GM18907 (cell line): ENCODE measurements around the gene CCNT2.
A peak's percentile ranks its signal among the peaks of the same experiment; 100 is the strongest.
"Not testable (repeated sequence)": the region's sequence is repeated elsewhere in the genome, so short reads cannot be mapped to it uniquely, and the experiment has no call there.

Experiments
- ATAC-seq: cut with Tn5 transposase; IDR thresholded peaks from one replicate; pipeline ENCODE4 v1.9.1; 2021; ENCODE audit warnings: mild to moderate bottlenecking, moderate library complexity; ENCODE audit not compliant: unreplicated experiment

The CCNT2 gene

DNA sequence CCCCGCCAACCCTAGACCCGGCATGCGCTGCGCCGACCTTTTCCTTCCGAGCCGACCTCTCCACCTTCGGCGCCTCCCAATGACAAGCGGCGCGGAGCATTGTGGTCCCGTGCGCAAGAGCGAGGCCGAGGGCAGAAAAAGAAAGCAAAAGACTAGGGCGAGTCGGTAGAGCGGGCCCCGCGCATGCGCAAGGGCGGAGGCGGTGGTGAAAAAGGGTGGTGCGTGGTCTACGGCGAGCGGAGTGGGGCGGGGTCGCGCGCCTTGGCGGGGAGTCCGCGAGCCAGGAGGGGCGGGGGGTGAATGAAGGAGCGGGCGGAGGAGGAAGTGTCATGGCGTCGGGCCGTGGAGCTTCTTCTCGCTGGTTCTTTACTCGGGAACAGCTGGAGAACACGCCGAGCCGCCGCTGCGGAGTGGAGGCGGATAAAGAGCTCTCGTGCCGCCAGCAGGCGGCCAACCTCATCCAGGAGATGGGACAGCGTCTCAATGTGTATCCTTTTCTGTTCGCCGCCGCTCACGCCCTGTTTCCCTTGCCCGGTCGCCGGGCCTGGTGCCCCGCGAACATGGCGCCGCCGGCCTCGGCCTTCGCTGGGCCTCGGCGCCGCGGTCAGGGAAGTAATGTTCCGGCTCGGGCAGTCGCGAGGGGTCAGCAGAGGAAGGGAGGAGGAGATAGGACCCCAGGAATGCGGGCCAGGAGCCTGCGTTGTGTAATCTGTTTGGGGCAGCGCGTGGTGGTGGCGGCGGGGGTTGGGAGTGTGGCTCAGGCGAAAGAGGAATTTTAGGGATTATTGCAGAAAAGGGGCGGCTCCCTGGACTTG is at the start of gene CCNT2:
CCNT2 (plus strand) TSS at position 297 of the 815 bp plus-strand sequence; CDS start at position 330, 33 bp downstream.
- peak; percentile 88 for ATAC-seq

DNA sequence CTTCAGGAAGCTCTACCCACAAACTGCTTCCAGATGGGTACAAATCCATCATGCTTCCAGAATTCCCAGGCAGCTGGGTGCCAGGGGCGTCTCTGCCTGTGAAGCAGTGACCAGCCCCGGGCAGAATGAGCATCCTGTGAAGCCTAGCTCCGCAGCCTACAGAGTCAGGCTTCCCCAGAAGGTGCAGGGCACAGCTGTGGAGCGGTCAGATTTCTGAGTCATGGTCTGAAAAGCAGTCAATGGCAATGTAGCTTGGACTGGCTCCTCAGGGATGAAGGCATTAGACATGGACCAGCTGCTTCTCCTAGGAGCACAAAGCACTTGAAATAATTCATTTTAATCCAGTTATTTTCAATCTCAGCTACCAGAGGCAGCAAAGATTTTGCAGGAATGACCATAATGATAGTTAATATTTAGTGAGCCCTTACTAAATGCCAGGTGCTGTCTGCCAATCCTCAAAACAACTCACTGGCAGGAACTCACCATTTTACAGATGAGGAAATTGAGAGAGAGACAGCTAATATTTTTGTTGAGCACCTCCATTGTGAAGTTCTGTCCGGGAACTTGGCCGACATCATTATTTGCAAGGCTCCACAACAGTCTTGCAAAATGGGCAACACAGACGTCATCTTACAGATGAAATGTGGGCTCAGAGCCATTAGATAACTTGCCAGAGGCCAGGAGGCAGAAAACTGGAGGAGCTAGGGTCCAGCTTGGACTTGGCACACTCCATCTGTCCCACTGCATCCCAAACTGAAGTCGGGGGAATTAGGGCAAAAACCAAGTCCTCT is 48.5 kb upstream of the CCNT2 start:
- ATAC-seq, result no peak

DNA sequence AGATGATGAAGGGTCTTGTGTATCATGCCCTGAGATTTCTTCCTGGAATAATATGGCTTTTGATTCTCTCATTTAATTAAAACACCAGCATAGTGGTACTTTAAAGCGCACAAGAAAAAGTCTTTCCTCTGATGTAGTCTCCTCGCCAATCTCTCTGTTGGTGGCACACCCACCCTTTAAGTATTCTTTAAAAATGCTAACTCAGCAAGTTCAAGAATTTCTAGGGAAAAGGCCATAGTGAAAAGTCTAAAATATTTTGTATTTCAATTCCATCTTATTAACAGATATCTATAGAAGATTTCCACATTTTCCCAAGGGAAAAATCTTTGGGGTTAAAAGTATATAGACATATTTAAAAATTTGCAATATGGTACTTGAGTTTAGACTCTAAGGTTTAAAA is 45.5 kb upstream of the CCNT2 start:
- no peak for ATAC-seq

DNA sequence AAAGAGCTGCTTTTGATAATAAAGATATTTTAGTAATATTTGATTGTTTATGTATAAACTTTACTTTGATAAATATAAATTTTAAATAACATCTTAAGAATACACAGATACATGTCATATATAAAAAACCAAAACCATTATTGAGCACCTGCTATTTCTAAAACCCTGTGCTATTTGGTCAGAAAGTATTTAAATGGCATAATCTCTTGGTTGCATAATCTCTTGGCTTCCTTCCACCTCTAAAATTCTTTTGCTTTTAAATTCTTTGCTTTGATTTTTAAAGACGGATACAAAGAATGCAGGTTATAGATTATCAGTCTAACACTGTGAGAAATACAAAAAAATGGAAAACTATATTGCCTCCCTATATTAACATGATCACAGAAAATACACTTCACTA is 43.3 kb upstream of the CCNT2 start:
- ATAC-seq, result no peak

DNA sequence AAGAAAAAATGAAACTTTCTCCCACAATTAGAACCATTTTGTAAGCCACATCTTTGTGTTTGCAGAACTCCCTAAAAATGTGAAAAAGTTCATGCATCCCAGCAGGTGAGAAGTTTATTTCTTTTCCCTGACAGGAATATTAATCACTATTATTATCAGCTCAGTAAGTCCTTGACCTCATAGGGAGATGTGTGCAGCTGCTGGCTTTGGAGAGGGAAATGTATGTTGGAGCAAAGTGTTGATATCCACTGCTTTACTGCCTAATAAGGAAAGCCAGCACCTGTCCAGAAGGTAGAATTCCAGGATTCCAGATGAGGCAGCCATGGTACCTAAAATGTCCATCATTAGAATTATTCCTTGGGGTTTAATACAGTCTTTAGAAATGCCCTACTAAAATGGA is 35.8 kb upstream of the CCNT2 start:
- ATAC-seq, result no peak

DNA sequence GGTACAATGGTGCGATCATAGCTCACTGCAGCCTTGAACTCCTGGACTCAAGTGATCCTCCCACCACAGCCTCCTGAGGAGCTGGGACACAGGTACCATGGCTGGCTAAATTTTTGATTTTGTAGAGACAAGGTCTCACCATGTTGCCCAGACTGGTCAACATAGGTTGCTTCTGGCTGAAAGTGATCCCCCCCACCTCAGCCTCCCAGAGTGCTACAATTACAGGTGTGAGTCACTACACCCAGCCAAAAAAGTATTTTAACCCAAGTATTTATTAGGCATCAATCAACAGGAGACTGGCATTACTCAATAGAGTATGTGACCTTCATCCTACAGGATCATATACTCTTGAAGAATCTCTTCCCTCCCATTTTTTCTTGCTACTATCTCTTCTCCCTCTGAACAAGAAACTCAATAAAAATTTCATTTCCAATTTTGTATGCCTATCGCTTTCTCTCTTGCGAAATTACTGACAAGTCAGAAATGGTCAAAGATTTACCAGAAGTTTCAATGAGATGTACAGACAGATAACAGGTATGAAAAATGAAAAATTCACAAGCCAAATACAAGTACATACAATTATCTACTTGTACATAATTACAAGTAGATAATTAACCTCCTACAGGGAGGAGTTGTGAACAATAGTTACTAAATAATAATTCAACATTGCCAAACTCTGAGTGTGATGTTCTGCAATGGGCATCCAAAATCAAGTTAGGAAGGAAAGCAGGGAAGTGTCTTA is 34.9 kb upstream of the CCNT2 start:
- no peak for ATAC-seq

DNA sequence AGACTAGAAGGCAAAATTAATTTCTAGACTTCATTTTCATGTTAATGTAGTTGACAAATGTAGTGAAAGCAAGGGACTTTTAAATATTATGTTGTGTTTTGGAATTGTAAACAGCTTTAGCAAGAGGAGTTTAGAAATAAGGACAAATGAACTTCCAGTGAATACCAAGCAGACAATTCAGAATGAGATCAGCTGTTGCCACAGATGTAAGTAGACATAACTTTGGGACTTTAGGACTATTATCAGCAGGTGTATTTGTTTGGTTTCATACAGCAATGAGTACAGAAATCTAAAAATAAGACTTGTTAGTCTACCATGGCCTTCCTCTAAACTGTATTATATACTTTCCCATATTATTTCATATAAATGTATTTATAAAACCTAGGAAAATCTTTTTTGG is 34.2 kb upstream of the CCNT2 start:
- no peak for ATAC-seq

DNA sequence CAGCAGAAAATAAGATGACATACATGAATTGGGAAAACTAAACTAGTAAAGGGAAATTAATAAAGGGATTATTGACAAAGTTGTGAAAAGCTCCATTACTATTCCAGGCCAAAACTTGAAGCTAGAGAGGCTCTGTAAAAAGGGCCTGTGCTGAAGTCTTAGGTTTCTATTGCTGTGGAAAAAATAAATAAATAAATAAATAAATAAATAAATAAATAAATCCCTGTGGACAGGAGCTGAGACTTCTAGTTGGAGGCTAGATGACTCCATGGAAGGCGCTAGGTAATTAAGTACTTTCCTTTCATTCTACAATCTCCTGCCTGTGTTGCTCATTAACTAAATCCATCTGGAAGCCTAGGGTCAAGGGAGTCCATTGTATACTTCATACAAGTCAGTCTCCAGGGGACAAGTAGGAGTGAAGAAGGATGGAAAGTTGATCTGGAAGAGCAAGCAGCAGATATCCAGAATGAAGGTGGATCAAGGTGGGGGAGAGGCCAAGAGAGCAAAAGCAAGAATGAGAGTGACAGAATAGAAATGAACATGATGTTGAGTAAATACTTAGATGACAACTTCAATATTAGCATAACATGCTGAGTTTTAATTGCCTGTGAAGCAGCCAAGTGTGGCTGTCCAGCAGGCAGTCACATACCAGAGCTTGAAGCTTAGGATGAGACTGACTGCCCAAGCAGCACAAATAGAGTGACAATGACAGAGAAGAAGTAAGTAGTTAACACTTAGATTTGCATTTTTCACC is 26.2 kb upstream of the CCNT2 start:
- no peak for ATAC-seq

DNA sequence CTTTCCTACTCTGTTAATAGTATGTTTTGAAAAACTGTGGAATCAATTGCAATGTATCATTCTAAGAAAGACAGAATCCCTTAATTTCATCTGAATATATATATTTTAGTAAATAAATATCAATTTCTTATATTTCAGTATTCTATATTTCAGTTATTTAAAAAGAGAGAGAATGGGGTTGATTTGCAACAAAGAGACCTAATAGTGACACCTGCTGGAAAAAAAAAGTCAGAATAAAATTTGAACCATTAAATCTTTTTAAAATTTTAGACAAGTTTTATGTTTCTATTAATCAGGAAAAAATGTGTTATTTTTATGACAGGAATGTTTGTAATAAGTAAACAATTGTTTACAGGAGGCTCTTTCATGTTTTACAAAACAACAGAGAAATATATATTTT is 20.7 kb upstream of the CCNT2 start:
- ATAC-seq, result no peak

DNA sequence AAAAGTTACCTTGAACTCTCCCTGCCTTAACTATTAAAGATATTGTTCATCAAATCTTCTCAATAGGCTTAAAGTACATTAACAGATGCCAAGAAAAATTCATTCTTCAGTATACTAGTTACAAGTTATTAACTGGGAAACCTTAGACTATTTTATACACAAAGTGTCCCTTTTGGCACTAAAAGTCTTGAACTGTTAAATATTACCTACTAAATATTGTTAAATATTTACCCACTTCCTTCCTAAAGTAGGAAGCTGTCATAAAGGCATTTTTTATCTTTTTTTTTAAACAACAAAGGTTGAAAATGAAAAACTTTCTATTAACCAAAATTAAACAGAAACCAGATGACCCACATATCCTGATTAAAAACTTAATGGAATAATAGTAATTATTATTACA is 19.4 kb upstream of the CCNT2 start:
- ATAC-seq, result no peak

DNA sequence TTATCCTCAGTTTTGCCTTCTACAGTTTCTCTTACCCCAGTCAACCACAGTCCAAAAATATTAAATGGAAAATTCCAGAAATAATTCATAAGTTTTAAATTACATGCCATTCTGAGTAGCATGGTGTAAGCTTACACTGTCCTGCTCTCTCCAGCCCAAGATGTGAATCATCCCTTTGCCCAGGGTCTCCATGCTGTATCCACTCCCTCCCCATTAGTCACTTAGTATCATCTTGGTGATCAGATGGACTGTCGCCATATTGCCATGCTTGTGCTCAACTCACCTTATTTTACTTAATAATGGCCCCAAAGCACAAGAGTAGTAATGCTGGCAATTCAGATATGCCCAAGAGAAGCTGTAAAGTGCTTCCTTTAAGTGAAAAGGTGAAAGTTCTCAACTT is 18.5 kb upstream of the CCNT2 start:
- ATAC-seq, result no peak

DNA sequence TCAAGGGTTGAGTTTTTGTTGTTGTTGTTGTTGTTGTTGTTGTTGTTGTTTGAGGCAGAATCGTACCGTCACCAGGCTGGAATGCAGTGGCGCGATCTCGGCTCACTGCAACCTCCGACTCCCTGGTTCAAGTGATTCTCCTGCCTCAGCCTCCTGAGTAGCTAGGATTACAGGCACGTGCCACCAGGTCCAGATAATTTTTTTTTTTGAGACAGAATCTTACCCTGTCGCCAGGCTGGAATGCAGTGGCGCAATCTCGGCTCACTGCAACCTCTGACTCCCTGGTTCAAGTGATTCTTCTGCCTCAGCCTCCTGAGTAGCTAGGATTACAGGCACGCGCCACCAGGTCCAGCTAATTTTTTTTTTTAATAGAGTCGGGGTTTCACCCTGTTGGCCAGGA is 14.9 kb upstream of the CCNT2 start:
- not testable (repeated sequence) for ATAC-seq

DNA sequence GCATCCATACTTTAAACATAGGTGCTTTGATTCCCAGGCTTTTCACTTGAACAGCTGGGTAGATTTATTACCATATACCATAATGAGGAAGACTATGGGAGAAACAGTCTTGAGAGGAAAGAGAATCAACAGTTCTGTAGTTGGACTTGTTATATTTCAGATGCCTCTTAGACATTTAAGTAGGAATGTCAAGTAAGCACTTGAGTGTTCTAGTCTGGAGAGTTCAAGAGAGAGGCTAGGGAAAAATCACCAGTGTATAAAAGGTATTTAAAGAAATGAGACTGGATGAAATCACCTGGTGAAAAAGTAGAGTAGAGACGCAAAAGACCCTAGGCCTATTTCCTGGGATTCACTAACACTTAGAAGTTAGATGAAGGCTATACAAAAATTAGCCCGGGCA is 13.5 kb upstream of the CCNT2 start:
- ATAC-seq, result no peak

DNA sequence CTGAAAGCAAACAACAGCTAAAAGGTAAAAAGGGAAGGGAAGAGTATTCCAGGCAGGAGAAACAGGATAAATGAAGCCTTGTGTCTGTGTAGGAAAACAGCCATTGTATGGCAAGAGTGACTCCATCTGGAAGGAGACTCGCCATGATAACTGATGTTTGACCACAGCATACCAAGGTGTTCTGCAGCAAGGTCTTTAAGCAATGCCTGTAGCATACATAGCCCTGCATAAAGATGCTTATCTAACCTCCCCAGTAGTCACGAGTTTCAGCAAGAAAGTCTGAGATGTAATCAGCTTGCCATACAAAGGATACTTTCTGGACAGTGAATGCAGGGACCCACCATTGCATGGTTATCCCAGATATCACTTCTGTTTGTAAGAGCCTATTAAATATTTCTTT is 11.9 kb upstream of the CCNT2 start:
- no peak for ATAC-seq

DNA sequence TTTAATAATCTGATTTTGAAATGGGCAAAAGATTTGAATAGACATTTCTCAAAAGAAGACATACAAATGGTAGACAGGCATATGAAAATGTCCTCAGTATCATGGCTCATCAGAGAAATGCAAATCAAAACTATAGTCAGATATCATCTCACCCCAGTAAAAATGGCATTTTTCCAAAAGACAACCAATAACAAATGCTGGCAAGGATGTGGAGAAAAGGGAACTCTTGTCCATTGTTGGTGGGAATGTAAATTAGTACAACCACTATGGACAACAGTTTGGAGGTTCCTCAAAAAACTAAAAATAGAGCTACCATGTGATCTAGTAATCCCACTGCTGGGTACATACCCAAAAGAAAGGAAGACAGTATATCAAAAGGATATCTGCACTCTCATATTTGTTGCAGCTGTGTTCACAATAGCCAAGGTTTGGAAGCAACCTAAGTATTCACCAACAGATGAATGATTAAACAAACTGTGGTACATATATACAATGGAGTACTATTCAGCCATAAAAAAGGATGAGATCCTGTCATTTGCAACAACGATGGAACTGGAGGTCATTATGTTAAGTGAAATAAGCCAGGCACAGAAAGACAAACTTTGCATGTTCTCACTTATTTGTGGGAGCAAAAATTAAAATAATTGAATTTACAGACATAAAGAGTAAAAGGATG is 11.0 kb upstream of the CCNT2 start:
- not testable (repeated sequence) for ATAC-seq

DNA sequence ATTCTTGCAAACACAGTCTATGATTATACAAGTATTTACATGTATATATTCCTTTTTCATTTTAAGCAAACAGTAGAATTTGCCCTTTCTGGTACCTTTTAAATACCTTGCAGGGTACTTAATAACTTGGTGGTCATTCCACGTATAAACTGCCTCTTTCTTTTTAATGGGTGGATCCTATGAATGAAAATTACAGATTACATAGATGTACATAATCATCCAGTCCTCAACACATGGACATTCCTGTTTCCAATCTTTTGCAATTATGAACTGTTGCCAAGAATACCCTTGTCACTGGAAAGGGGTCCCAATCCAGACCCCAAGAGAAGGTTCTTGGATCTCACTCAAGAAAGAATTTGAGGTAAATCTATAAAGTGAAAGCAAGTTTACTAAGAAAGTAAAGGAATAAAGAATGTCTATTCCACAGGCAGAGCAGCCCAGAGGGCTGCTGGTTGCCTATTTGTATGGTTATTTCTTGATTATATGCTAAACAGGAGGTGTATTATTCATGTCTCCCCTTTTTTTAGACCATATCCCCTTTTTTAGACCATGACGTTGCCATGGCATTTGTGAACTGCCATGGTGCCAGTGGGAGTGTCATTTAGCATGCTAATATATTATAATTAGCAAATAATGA is 7.7 kb upstream of the CCNT2 start:
- ATAC-seq, result no peak

DNA sequence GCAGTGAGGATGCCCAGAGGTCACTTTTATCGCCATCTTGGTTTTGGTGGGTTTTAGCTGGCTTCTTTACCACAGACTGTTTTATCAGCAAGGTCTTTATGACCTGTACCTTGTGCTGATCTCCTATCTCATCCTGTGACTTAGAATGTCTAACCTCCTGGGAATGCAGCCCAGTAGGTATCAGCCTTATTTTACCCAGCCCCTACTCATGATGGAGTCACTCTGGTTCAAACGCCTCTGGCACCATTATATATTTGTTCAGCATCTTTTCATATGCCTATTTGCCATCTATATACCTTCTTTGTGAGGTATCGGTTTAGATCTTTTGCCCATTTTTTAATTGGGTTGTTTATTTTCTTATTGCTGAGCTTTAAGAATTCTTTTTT is 7.2 kb upstream of the CCNT2 start:
- ATAC-seq, result no peak

DNA sequence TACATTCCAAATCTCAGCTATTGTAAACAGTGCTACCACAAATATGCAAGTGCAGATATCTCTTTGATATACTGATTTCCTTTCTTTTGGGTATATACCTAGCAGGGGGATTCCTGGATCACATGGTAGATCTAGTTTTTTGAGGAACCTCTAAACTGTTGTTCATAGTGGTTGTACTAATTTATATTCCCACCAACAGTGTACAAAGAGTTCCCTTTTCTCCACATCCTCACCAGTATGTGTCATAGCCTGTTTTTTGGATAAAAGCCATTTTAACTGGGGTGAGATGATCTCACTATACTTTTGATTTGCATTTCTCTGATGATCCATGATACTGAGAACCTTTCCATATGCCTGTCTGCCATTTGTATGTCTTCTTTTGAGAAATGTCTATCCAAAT is 6.3 kb upstream of the CCNT2 start:
- no peak for ATAC-seq

DNA sequence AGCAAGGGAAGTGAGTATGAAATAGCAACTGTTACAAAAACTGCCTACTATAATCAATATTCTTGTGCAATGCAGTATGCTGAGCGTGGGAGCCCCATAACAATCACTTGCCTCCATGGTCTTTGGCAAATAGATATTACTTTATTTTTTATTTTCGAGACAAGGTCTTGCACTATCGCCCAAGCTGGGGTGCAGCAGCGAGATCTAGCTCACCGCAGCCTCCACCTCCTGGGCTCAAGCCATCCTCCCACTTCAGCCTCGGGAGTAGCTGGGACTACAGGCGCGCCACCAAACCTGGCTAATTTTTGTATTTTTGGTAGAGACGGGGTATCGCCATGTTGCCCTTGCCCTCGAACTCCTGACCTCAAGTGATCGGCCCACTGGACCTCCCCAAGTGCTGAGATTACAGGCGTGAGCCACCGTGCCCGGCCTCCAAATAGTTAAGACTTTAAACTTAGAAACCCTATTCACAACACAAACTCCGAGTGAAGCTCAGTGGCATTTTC is 1.2 kb upstream of the CCNT2 start:
- peak; percentile 1 for ATAC-seq
